AG04449 (cell line): ENCODE measurements around the gene DGKE.

Experiments used
- CTCF ChIA-PET: fragments of 350-600 bp; formaldehyde crosslinking; extraction: SDS; loops from one replicate; lab custom pipeline; 2021; ENCODE audit warnings: antibody characterized with exemption; lab: Yijun Ruan, JAX
- POLR2A ChIA-PET: fragments of 400-600, 350-600 bp; formaldehyde crosslinking; extraction: SDS; loops from one replicate; lab custom pipeline; 2020; ENCODE audit warnings: antibody characterized with exemption, inconsistent platforms; lab: Yijun Ruan, JAX
- DNase-seq: peaks from one replicate; pipeline ENCODE4 v3.0.0-alpha.2; 2010; ENCODE audit warnings: low read depth, low spot score
- H3K4me3 ChIP-seq: 2 replicates; pipeline ENCODE4 v1.5.1; 2011; ENCODE audit warnings: low read depth, mild to moderate bottlenecking, control low read depth, low read length
- TF ChIP-seq, protein P1 (sequence below): IDR thresholded peaks from one replicate; pipeline ENCODE4 v1.5.1; 2011; ENCODE audit warnings: mild to moderate bottlenecking, moderate library complexity, low read length, control low read depth, inconsistent platforms; ENCODE audit not compliant: insufficient read depth; ENCODE audit errors: missing control alignments

The DGKE gene

DNA sequence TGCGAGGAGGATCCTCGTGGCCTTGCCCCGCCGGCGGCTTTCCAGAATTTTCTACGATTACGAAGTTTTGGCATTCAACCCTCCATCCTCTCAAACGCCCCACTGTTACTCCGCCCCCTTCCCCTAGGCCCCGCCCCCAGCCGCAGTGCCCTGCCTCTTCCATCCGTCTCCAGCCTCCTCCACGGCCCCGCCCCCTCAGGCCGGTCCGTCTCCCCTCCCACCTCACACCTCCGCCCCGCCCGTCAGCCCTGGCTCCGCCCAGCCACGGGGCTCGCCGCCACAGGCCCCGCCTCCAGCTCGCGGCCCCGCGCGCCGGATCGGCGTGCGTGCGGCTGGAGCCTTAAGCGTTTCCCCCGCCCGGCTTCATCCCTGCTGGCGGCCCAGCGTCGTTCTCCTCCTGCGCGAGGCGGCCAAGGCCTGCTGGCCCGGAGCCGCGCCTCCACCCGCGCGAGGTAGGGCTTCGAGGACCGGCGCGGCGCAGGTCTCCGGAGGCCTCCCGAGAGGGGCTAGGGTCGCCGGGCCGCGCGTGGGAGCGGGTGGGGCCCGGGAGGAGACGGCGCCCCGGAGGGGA lies at the start of gene DGKE, which contains the start of gene C17orf67:
DGKE (plus strand) TSS at position 343 of the 571 bp plus-strand sequence. CDS start 645 bp downstream, outside the sequence.
C17orf67 (minus strand) TSS at position 112 of the 571 bp plus-strand sequence. CDS start 18,110 bp downstream, outside the sequence.
- CTCF ChIA-PET = no interaction called here
- POLR2A ChIA-PET = interaction anchor here (0.9 to 1.0 kb wide), 2 partner anchors 10 to 80 kb away, joined by 3 read pairs; partner anchors contain the start of gene TRIM25
- TF ChIP-seq, protein P1, sequence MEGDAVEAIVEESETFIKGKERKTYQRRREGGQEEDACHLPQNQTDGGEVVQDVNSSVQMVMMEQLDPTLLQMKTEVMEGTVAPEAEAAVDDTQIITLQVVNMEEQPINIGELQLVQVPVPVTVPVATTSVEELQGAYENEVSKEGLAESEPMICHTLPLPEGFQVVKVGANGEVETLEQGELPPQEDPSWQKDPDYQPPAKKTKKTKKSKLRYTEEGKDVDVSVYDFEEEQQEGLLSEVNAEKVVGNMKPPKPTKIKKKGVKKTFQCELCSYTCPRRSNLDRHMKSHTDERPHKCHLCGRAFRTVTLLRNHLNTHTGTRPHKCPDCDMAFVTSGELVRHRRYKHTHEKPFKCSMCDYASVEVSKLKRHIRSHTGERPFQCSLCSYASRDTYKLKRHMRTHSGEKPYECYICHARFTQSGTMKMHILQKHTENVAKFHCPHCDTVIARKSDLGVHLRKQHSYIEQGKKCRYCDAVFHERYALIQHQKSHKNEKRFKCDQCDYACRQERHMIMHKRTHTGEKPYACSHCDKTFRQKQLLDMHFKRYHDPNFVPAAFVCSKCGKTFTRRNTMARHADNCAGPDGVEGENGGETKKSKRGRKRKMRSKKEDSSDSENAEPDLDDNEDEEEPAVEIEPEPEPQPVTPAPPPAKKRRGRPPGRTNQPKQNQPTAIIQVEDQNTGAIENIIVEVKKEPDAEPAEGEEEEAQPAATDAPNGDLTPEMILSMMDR = no peak
- H3K4me3 ChIP-seq = peak within 1 kb of the TSS; percentile 83
- peak; percentile 56 for DNase-seq

DNA sequence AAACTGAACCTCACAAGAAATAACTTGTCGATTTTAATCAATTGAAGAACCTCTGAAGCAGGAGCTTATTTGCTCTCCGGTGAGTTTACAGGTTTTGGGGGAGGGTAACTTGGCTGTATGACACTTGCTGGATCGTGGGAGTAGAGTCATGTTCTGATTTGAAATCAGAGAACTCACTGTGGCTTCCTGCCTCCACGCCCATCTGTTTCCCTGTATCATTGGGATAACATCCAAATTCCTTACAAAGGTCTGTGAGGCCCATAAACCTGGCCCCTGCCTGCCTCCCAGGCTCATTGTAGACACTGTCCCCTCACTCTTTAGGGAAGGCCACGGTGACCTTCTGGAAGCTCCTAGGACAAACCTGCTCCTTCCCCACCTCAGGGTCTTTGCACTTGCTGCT lies 48.5 kb upstream of the DGKE start:
- POLR2A ChIA-PET = no interaction called here

DNA sequence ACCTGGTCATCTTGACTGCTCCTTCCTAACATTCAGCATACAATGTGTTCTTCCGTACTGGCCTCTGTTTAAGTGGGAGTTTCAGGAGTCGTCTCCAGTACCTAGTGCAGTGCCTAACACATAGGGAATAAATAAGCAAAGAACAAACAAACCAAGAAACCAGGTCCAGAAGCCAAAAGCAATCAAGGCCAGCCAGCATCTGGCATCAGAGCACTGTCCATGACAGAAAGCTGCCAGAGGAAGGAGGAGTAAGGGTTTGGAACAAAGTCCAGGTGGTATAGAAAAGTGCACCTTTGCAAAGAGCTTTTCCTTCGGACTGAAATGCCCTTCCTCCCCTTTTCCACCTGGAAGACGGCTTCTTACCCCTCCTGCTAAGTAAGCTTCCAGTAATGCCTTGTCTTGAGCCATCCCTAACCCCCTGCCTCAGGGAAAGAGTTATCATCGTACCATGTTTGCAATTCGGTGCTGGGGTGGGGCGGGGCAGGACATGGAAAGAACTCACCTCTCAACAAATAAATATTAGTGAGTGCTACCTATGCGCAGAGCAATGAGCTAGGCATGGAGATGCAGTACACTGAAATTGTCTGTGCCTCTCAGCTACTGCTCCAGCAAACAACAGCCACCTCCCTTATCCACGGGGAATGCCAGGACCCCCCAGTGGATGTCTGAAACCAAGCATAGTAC lies 47.8 kb upstream of the DGKE start:
- POLR2A ChIA-PET = no interaction called here
- no peak for DNase-seq
- TF ChIP-seq, protein P1 = no peak
- H3K4me3 ChIP-seq = no peak overlapping the region
- CTCF ChIA-PET = interaction anchor here (0.8 to 8.2 kb wide), 6 partner anchors 18 to 153 kb away, joined by 3 to 110 read pairs (median 3); no protein-coding TSS in a partner anchor

More for the DNA sequence above, 48.5 kb upstream of the DGKE start:
- no peak for DNase-seq
- H3K4me3 ChIP-seq = no peak overlapping the region
- CTCF ChIA-PET = interaction anchor here (0.8 to 8.2 kb wide), 6 partner anchors 11 to 193 kb away, joined by 3 to 110 read pairs (median 6); no protein-coding TSS in a partner anchor
- TF ChIP-seq, protein P1 = no peak

DNA sequence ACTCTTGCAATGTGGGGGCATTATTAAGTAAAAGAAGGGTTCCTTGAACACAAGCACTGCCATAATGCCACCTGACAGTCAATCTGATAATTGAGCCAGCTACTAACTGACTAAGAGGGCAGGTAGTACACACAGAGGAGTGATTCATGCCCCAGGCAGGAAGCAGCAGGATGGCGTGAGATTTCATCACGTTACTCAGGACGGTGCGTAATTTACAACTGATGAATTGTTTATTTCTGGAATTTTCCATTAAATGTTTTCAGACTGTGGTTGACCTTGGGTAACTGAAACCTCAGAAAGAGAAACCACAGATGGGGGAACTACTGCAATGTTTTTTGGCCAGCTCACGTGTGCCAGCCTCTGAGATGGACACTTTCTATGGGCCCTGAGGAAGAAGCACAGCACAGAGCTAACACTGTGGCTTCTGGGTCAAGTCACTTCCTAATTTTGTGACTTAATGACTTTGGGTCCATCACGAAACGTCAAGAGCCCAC lies 46.9 kb upstream of the DGKE start:
- H3K4me3 ChIP-seq = no peak overlapping the region
- TF ChIP-seq, protein P1 = no peak
- DNase-seq = peak; percentile 64
- ChIA-PET POLR2A (no interaction called here), CTCF (interaction anchor here (0.8 to 8.2 kb wide), 6 partner anchors 6 to 152 kb away, joined by 3 to 110 read pairs (median 4); no protein-coding TSS in a partner anchor)

DNA sequence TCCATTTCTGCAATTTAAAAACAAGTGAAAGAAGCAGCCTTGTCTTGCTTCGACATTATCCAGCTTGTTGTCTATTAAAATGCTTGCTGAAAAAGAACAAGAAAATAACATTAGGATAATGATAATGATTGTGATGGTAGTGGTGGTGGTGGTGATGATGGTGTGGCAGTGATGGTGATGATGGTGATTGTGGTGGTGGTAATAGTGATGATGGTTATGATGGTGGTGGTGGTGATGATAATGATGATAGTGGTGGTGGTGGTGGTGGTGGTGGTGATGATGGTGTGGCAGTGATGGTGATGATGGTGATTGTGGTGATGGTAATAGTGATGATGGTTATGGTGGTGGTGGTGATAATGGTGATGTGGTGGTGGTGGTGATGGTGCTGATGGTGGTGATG lies 41.7 kb upstream of the DGKE start:
- TF ChIP-seq, protein P1 = no peak
- ChIA-PET POLR2A (no interaction called here), CTCF (interaction anchor here (2.2 to 5.1 kb wide), 2 partner anchors 11 to 27 kb away, joined by 11 to 32 read pairs; no protein-coding TSS in a partner anchor)
- no peak for DNase-seq
- no peak overlapping the region for H3K4me3 ChIP-seq
